ENCODE measurements around the gene DCLRE1C. TPM values are rescaled to one million over a fixed set of nuclear protein-coding genes. Genes with fewer than 3 reads are reported as not detected.

Gene DCLRE1C
- total and polyA plus RNA-seq, 9 of the 15 experiments (the other 6 are each of a cell fraction or from before 2014, with no cell fraction given): 8.8 to 22.2 (median 13.9) TPM

DNA sequence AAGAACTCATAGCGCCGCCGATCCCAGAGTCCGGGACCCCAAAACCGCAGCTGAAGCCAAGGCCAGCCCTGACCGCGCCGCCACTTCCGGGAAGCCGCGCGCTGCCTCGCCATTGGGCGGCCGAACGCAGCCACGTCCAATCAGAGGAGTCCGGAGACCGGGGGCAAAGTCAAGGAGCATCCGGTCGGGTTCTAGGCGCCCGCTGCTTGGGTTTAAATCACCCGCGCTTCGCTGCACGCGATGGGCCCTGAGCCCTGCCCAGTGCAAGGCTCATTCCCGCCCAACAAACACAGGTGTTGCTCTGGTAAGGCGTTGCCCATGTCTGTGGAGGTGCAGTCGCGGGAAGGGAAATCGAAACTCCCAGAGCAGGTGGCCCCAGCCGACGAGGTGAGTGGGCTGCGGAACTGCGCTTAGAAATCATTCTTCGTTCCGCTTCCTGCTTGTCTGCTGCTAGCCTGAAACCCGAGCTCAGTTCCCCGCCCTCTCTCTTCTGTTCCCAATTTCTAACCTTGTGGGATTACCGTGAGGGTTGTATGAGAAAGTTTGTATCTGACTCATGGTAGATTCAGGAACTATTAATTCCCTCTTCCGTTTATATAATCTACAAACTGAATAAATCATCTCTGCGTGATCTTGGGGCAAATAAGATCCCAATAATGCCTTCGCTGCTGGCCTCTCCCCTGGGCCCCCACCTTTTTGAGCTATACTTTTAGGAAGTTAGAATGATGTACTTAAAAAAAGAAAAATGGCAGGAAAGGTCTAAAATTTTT is at the start of gene DCLRE1C (continued):
- TF ChIP-seq, protein P1, sequence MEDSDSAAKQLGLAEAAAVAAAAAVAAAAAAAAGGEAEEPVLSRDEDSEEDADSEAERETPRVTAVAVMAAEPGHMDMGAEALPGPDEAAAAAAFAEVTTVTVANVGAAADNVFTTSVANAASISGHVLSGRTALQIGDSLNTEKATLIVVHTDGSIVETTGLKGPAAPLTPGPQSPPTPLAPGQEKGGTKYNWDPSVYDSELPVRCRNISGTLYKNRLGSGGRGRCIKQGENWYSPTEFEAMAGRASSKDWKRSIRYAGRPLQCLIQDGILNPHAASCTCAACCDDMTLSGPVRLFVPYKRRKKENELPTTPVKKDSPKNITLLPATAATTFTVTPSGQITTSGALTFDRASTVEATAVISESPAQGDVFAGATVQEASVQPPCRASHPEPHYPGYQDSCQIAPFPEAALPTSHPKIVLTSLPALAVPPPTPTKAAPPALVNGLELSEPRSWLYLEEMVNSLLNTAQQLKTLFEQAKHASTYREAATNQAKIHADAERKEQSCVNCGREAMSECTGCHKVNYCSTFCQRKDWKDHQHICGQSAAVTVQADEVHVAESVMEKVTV (CRISPR knock-in tag; IDR thresholded peaks at IDR 0.05): no peak
- TF ChIP-seq BCOR (IDR thresholded peaks at IDR 0.05) (no peak), RBM17 (IDR thresholded peaks at IDR 0.05; ENCODE audit: borderline replicate concordance, low read depth, low read length) (no peak), SMARCE1 (IDR thresholded peaks at IDR 0.05) (peak; percentile 47; the same call in 1 of the 2 replicates), ETV6 (IDR thresholded peaks at IDR 0.05; ENCODE audit: borderline replicate concordance in 1 of 2, low read depth in 2 of 2, low read length in 1 of 2) (peak in 1 of 2 experiments; percentile 77; a peak in 1 of 4 replicates), ETV6 (CRISPR knock-in tag; IDR thresholded peaks at IDR 0.05; ENCODE audit: borderline replicate concordance) (0 out of 2 replicates have a peak, but pooled peaks have one; percentile 62), ZNF644 (tag; IDR thresholded peaks at IDR 0.05; ENCODE audit: low read depth) (0 out of 2 replicates have a peak, but pooled peaks have one; percentile 48), EZH2 (IDR thresholded peaks at IDR 0.05; ENCODE audit: borderline replicate concordance, low read depth, low read length) (no peak), TAF9B (IDR thresholded peaks at IDR 0.05; ENCODE audit: partially characterized antibody) (peak; percentile 77), SRSF7 (optimal IDR thresholded peaks at IDR 0.05; ENCODE audit: low read depth, low read length) (no peak)
- TF ChIP-seq, protein P2, sequence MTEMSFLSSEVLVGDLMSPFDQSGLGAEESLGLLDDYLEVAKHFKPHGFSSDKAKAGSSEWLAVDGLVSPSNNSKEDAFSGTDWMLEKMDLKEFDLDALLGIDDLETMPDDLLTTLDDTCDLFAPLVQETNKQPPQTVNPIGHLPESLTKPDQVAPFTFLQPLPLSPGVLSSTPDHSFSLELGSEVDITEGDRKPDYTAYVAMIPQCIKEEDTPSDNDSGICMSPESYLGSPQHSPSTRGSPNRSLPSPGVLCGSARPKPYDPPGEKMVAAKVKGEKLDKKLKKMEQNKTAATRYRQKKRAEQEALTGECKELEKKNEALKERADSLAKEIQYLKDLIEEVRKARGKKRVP (CRISPR knock-in tag; IDR thresholded peaks at IDR 0.05): no peak
- TF ChIP-seq, protein P3, sequence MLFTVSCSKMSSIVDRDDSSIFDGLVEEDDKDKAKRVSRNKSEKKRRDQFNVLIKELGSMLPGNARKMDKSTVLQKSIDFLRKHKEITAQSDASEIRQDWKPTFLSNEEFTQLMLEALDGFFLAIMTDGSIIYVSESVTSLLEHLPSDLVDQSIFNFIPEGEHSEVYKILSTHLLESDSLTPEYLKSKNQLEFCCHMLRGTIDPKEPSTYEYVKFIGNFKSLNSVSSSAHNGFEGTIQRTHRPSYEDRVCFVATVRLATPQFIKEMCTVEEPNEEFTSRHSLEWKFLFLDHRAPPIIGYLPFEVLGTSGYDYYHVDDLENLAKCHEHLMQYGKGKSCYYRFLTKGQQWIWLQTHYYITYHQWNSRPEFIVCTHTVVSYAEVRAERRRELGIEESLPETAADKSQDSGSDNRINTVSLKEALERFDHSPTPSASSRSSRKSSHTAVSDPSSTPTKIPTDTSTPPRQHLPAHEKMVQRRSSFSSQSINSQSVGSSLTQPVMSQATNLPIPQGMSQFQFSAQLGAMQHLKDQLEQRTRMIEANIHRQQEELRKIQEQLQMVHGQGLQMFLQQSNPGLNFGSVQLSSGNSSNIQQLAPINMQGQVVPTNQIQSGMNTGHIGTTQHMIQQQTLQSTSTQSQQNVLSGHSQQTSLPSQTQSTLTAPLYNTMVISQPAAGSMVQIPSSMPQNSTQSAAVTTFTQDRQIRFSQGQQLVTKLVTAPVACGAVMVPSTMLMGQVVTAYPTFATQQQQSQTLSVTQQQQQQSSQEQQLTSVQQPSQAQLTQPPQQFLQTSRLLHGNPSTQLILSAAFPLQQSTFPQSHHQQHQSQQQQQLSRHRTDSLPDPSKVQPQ (CRISPR knock-in tag; IDR thresholded peaks at IDR 0.05; ENCODE audit: borderline replicate concordance): no peak
- TF ChIP-seq, protein P4, sequence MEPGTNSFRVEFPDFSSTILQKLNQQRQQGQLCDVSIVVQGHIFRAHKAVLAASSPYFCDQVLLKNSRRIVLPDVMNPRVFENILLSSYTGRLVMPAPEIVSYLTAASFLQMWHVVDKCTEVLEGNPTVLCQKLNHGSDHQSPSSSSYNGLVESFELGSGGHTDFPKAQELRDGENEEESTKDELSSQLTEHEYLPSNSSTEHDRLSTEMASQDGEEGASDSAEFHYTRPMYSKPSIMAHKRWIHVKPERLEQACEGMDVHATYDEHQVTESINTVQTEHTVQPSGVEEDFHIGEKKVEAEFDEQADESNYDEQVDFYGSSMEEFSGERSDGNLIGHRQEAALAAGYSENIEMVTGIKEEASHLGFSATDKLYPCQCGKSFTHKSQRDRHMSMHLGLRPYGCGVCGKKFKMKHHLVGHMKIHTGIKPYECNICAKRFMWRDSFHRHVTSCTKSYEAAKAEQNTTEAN (CRISPR knock-in tag; IDR thresholded peaks at IDR 0.05): no peak
- TF ChIP-seq, protein P5, sequence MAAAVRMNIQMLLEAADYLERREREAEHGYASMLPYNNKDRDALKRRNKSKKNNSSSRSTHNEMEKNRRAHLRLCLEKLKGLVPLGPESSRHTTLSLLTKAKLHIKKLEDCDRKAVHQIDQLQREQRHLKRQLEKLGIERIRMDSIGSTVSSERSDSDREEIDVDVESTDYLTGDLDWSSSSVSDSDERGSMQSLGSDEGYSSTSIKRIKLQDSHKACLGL (CRISPR knock-in tag; IDR thresholded peaks at IDR 0.05; ENCODE audit: borderline replicate concordance, poor library complexity, severe bottlenecking): peak; percentile 5
- TF ChIP-seq, protein P6, sequence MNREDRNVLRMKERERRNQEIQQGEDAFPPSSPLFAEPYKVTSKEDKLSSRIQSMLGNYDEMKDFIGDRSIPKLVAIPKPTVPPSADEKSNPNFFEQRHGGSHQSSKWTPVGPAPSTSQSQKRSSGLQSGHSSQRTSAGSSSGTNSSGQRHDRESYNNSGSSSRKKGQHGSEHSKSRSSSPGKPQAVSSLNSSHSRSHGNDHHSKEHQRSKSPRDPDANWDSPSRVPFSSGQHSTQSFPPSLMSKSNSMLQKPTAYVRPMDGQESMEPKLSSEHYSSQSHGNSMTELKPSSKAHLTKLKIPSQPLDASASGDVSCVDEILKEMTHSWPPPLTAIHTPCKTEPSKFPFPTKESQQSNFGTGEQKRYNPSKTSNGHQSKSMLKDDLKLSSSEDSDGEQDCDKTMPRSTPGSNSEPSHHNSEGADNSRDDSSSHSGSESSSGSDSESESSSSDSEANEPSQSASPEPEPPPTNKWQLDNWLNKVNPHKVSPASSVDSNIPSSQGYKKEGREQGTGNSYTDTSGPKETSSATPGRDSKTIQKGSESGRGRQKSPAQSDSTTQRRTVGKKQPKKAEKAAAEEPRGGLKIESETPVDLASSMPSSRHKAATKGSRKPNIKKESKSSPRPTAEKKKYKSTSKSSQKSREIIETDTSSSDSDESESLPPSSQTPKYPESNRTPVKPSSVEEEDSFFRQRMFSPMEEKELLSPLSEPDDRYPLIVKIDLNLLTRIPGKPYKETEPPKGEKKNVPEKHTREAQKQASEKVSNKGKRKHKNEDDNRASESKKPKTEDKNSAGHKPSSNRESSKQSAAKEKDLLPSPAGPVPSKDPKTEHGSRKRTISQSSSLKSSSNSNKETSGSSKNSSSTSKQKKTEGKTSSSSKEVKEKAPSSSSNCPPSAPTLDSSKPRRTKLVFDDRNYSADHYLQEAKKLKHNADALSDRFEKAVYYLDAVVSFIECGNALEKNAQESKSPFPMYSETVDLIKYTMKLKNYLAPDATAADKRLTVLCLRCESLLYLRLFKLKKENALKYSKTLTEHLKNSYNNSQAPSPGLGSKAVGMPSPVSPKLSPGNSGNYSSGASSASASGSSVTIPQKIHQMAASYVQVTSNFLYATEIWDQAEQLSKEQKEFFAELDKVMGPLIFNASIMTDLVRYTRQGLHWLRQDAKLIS (CRISPR knock-in tag; IDR thresholded peaks at IDR 0.05): no peak; the same call in 1 of the 2 replicates
